Gastrocnemius medialis (tissue), 4 donors: ENCODE data around the gene SAMD4A.

Source experiments
- POLR2A ChIP-seq, 2 donors: fragments of 450-650 bp; IDR thresholded peaks; one replicate each; pipeline ENCODE4 v1.6.1; 2017; ENCODE audit warnings: antibody characterized with exemption in 2 of 2, mild to moderate bottlenecking in 2 of 2, moderate library complexity in 2 of 2
- TF ChIP-seq, protein P1 (sequence below), 5 experiments: fragments of 450-650 bp in 3 of 5; fragments of 200-600 bp in 2 of 5; sonication (generic) in 2 of 5; IDR thresholded peaks in 4 of 5; conservative IDR thresholded peaks in 1 of 5; 1 replicate in 4 of 5; 2 replicates in 1 of 5; pipeline ENCODE4 v1.5.1; 2016 to 2019; ENCODE audit warnings: antibody characterized with exemption in 5 of 5, mild to moderate bottlenecking in 3 of 5, moderate library complexity in 3 of 5

DNA sequence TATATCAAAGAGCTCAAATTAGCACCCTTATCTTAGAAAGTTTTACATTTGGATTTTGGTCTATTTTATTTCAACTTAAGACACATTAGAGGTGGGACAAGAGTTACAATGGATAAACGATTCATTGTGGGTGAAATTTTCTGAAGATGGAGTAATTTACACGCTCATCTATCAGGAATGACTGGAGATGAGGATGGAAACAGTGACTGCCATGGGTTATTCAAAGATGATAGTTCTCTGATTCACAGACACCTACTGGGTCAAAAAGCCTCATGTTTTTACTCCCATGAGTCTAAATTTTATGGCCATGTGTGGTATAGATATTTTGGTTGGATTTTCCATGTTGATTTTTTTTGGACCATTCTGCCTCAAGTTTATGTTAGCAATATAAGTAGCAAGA is 22.1 kb downstream of the SAMD4A start:
- no peak for TF ChIP-seq POLR2A (IDR thresholded peaks at IDR 0.05)
- TF ChIP-seq, protein P1, sequence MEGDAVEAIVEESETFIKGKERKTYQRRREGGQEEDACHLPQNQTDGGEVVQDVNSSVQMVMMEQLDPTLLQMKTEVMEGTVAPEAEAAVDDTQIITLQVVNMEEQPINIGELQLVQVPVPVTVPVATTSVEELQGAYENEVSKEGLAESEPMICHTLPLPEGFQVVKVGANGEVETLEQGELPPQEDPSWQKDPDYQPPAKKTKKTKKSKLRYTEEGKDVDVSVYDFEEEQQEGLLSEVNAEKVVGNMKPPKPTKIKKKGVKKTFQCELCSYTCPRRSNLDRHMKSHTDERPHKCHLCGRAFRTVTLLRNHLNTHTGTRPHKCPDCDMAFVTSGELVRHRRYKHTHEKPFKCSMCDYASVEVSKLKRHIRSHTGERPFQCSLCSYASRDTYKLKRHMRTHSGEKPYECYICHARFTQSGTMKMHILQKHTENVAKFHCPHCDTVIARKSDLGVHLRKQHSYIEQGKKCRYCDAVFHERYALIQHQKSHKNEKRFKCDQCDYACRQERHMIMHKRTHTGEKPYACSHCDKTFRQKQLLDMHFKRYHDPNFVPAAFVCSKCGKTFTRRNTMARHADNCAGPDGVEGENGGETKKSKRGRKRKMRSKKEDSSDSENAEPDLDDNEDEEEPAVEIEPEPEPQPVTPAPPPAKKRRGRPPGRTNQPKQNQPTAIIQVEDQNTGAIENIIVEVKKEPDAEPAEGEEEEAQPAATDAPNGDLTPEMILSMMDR (IDR thresholded peaks at IDR 0.05 in 4 of 5, conservative IDR thresholded peaks at IDR 0.05 in 1 of 5), result no peak
